T-cell (primary cell): ENCODE data around the gene GPR143. TPM values are rescaled to one million over a fixed set of nuclear protein-coding genes. Genes with fewer than 3 reads are reported as not detected.
A peak's percentile ranks its signal among the peaks of the same experiment; 100 is the strongest.

Experiments used
- ATAC-seq, 4 experiments: fragments of 200-7000 bp in 3 of 4; fragments of 150-1000 bp in 1 of 4; cut with Tn5 transposase; replicated peaks in 1 of 4; 1 replicate in 3 of 4; 2 replicates in 1 of 4; pipeline ENCODE4 v1.10.0; 2021; ENCODE audit warnings: moderate library complexity in 3 of 4, mild to moderate bottlenecking in 2 of 4, moderate number of reproducible peaks in 1 of 4
- CTCF ChIA-PET, 2 donors: fragments of 300-600 bp; sonication (Branson Sonifier 250); formaldehyde crosslinking; loops; one replicate each; lab custom pipeline; 2022; ENCODE audit warnings: antibody characterized with exemption in 2 of 2; lab: Charles Lee
- POLR2A ChIA-PET, 2 donors: fragments of 300-600 bp; sonication (Branson Sonifier 250); formaldehyde crosslinking; loops; one replicate each; lab custom pipeline; 2022; ENCODE audit warnings: antibody characterized with exemption in 2 of 2; lab: Charles Lee
- DNase-seq, 35 experiments: peaks; one replicate each; pipeline versions ENCODE4 v3.0.0 to v3.0.0-alpha.2; 2013 to 2023
- H3K27ac ChIP-seq: one replicate; pipeline ENCODE4 v1.5.1; 2013; ENCODE audit warnings: low read length
- H3K27me3 ChIP-seq, 2 experiments: replicated peaks in 1 of 2; 1 replicate in 1 of 2; 2 replicates in 1 of 2; pipeline versions ENCODE4 v1.6.1 to v1.7.0; 2013; ENCODE audit warnings: low read length in 1 of 2, mixed read lengths in 1 of 2; ENCODE audit not compliant: control insufficient read depth in 2 of 2, insufficient read depth in 2 of 2; ENCODE audit errors: extremely low read depth in 1 of 2
- H3K36me3 ChIP-seq, 2 donors: 1 replicate in 1 of 2; 2 replicates in 1 of 2; pipeline versions ENCODE4 v1.6.1 to v1.7.0; 2013; ENCODE audit warnings: low read length in 1 of 2; ENCODE audit not compliant: control insufficient read depth in 2 of 2, insufficient read depth in 1 of 2; ENCODE audit errors: extremely low read depth in 1 of 2
- H3K4me1 ChIP-seq, 2 experiments: 1 replicate in 1 of 2; 2 replicates in 1 of 2; pipeline versions ENCODE4 v1.6.1 to v1.7.0; 2013; ENCODE audit warnings: low read length in 2 of 2, mixed read lengths in 1 of 2; ENCODE audit not compliant: insufficient read depth in 2 of 2, control insufficient read depth in 1 of 2; ENCODE audit errors: extremely low read depth in 1 of 2
- H3K4me3 ChIP-seq, 2 donors: 1 replicate in 1 of 2; 2 replicates in 1 of 2; pipeline versions ENCODE4 v1.5.1 to v1.7.0; 2013; ENCODE audit warnings: mild to moderate bottlenecking in 2 of 2, low read length in 1 of 2, moderate library complexity in 1 of 2; ENCODE audit not compliant: control insufficient read depth in 1 of 2; ENCODE audit errors: extremely low read depth in 1 of 2
- H3K9me3 ChIP-seq: 2 replicates; pipeline ENCODE4 v1.7.0; 2013
- H3K27ac Mint-ChIP-seq, 2 donors: one replicate each; pipeline ENCODE4 v1.8.0; 2020 to 2021; ENCODE audit warnings: mild to moderate bottlenecking in 2 of 2, mixed read lengths in 2 of 2
- H3K27me3 Mint-ChIP-seq, 2 donors: one replicate each; pipeline ENCODE4 v1.8.0; 2021 to 2022; ENCODE audit warnings: mixed read lengths in 2 of 2
- H3K36me3 Mint-ChIP-seq: one replicate; pipeline ENCODE4 v1.8.0; 2021; ENCODE audit warnings: mixed read lengths
- H3K4me1 Mint-ChIP-seq, 3 donors: one replicate each; pipeline ENCODE4 v1.8.0; 2020 to 2022; ENCODE audit warnings: mixed read lengths in 3 of 3, mild to moderate bottlenecking in 1 of 3
- H3K4me3 Mint-ChIP-seq, 3 donors: one replicate each; pipeline ENCODE4 v1.8.0; 2020 to 2022; ENCODE audit warnings: mild to moderate bottlenecking in 3 of 3, mixed read lengths in 3 of 3, moderate library complexity in 3 of 3
- H3K9me3 Mint-ChIP-seq, 3 donors: one replicate each; pipeline ENCODE4 v1.8.0; 2020 to 2022; ENCODE audit warnings: mixed read lengths in 3 of 3
- WGBS: methylation state at CpG from one replicate; pipeline ENCODE4 v1.1.5; 2013; ENCODE audit warnings: missing lambda C conversion rate; ENCODE audit not compliant: insufficient coverage; 5-methylcytosine and 5-hydroxymethylcytosine counted together
- total RNA-seq, 35 experiments: library from RNA in 6 of 35; stranded (reverse) in 6 of 35; fragments of 120-200 nt in 1 of 35; gene quantifications; one replicate each; pipeline versions ENCODE4 v1.2.1 to v1.2.4 and lab custom pipeline; 2013 to 2026

The GPR143 gene
- total RNA-seq, 5 donors from 2014 or later (not counting 1 experiment from before 2014, with no cell fraction given): not detected

GRCh38 chrX:9683350-9683749, 82.3 kb downstream of the GPR143 start:
- no peak overlapping the region for H3K27ac Mint-ChIP-seq
- no peak overlapping the region for H3K4me3 ChIP-seq
- H3K36me3 ChIP-seq: peaks cover 0 to 5% of the 10 kb centered on the region in 2 donors
- H3K4me3 Mint-ChIP-seq: no peak overlapping the region
- peaks cover 26% of the 10 kb centered on the region for H3K36me3 Mint-ChIP-seq
- ATAC-seq (no peak), DNase-seq (no peak)
- H3K4me1 ChIP-seq: no peaks in the 10 kb centered on the region
- H3K9me3 Mint-ChIP-seq: no peaks in the 10 kb centered on the region
- no peaks in the 10 kb centered on the region for H3K27me3 Mint-ChIP-seq
- H3K9me3 ChIP-seq: no peaks in the 10 kb centered on the region
- no peak overlapping the region for H3K27ac ChIP-seq
- H3K4me1 Mint-ChIP-seq: no peaks in the 10 kb centered on the region
- H3K27me3 ChIP-seq: no peaks in the 10 kb centered on the region
- ChIA-PET POLR2A (no interaction called here), CTCF (no interaction called here)
- WGBS: 100% methylated on average over 2 of the region's 9 CpGs

GRCh38 chrX:9682861-9683260, 82.8 kb downstream of the GPR143 start:
- DNase-seq: no peak
- Mint-ChIP-seq H3K36me3 (peaks cover 21% of the 10 kb centered on the region), H3K27me3 (no peaks in the 10 kb centered on the region), H3K9me3 (no peaks in the 10 kb centered on the region), H3K27ac (no peak overlapping the region), H3K4me3 (no peak overlapping the region), H3K4me1 (peaks cover 0 to 4% (median 4%) of the 10 kb centered on the region in 3 donors)
- ChIA-PET CTCF (no interaction called here), POLR2A (no interaction called here)
- H3K27ac ChIP-seq: no peak overlapping the region
- 100% methylated on average over 2 of the region's 6 CpGs for WGBS
- no peaks in the 10 kb centered on the region for H3K4me1 ChIP-seq
- H3K9me3 ChIP-seq: no peaks in the 10 kb centered on the region
- no peak overlapping the region for H3K4me3 ChIP-seq
- no peak for ATAC-seq
- peaks cover 0 to 5% of the 10 kb centered on the region in 2 donors for H3K36me3 ChIP-seq
- no peaks in the 10 kb centered on the region for H3K27me3 ChIP-seq

- no peak overlapping the region for H3K27ac Mint-ChIP-seq
- peaks cover 0 to 8% (median 7%) of the 10 kb centered on the region in 3 donors for H3K4me1 Mint-ChIP-seq
- Histone ChIP-seq H3K36me3 (peaks cover 0 to 5% of the 10 kb centered on the region in 2 donors), H3K4me3 (no peak overlapping the region), H3K4me1 (no peaks in the 10 kb centered on the region), H3K9me3 (no peaks in the 10 kb centered on the region), H3K27ac (no peak overlapping the region), H3K27me3 (no peaks in the 10 kb centered on the region)
- ChIA-PET CTCF (no interaction called here), POLR2A (no interaction called here)
- H3K36me3 Mint-ChIP-seq: peaks cover 21% of the 10 kb centered on the region
- 98% methylated on average over 8 of the region's 10 CpGs for WGBS
- DNase-seq: no peak
- H3K9me3 Mint-ChIP-seq: no peaks in the 10 kb centered on the region
- ATAC-seq: no peak
- no peaks in the 10 kb centered on the region for H3K27me3 Mint-ChIP-seq
- H3K4me3 Mint-ChIP-seq: no peak overlapping the region
These were observed 83.2 kb downstream of the GPR143 start for GRCh38 chrX:9682456-9682855.

- H3K4me1 ChIP-seq: peaks cover 0 to 3% of the 10 kb centered on the region in 2 experiments
- peaks cover 0 to 5% of the 10 kb centered on the region in 2 donors for H3K36me3 ChIP-seq
- ATAC-seq (no peak), DNase-seq (no peak)
- Mint-ChIP-seq H3K4me1 (peaks cover 5 to 19% (median 18%) of the 10 kb centered on the region in 3 donors), H3K9me3 (no peaks in the 10 kb centered on the region), H3K27me3 (no peaks in the 10 kb centered on the region), H3K4me3 (no peak overlapping the region), H3K36me3 (peaks cover 20% of the 10 kb centered on the region), H3K27ac (no peak overlapping the region)
- WGBS: 100% methylated on average over 1 of the region's 4 CpGs
- H3K4me3 ChIP-seq: no peak overlapping the region
- ChIA-PET POLR2A (no interaction called here), CTCF (no interaction called here)
- no peaks in the 10 kb centered on the region for H3K27me3 ChIP-seq
- no peaks in the 10 kb centered on the region for H3K9me3 ChIP-seq
- H3K27ac ChIP-seq: no peak overlapping the region
These were observed 84.2 kb downstream of the GPR143 start for GRCh38 chrX:9681422-9681821.

GRCh38 chrX:9681011-9681410, 84.6 kb downstream of the GPR143 start:
- ATAC-seq (no peak), DNase-seq (no peak)
- Mint-ChIP-seq H3K9me3 (no peaks in the 10 kb centered on the region), H3K4me1 (peaks cover 5 to 20% (median 19%) of the 10 kb centered on the region in 3 donors), H3K4me3 (no peak overlapping the region), H3K27me3 (no peaks in the 10 kb centered on the region), H3K27ac (no peak overlapping the region), H3K36me3 (peaks cover 18% of the 10 kb centered on the region)
- CTCF ChIA-PET: no interaction called here
- Histone ChIP-seq H3K27ac (no peak overlapping the region), H3K36me3 (peaks cover 0 to 5% of the 10 kb centered on the region in 2 donors), H3K4me1 (peaks cover 0 to 3% of the 10 kb centered on the region in 2 experiments), H3K4me3 (no peak overlapping the region), H3K9me3 (no peaks in the 10 kb centered on the region), H3K27me3 (no peaks in the 10 kb centered on the region)
- WGBS: 94% methylated on average over 2 of the region's 9 CpGs
- POLR2A ChIA-PET: no interaction called here

- no peak overlapping the region for H3K4me3 ChIP-seq
- Mint-ChIP-seq H3K27me3 (no peaks in the 10 kb centered on the region), H3K4me1 (peaks cover 5 to 21% (median 19%) of the 10 kb centered on the region in 3 donors), H3K4me3 (no peak overlapping the region), H3K27ac (peak overlapping the region in 1 of 2 donors; percentile 61), H3K36me3 (peaks cover 17% of the 10 kb centered on the region), H3K9me3 (no peaks in the 10 kb centered on the region)
- no peaks in the 10 kb centered on the region for H3K27me3 ChIP-seq
- no peak overlapping the region for H3K27ac ChIP-seq
- peaks cover 0 to 5% of the 10 kb centered on the region in 2 donors for H3K36me3 ChIP-seq
- DNase-seq (no peak), ATAC-seq (no peak)
- no CpG with 5 or more reads among the region's 3 CpGs for WGBS
- ChIA-PET POLR2A (no interaction called here), CTCF (interaction anchor here in 1 of 2 donors (0.6 kb wide), 1 partner anchor 32 kb away, joined by 3 read pairs; no protein-coding TSS in a partner anchor)
- H3K9me3 ChIP-seq: no peaks in the 10 kb centered on the region
- peaks cover 0 to 3% of the 10 kb centered on the region in 2 experiments for H3K4me1 ChIP-seq
These were observed 87.3 kb downstream of the GPR143 start for GRCh38 chrX:9678215-9678965.
